ENCODE results near the gene ARPP19. TPM values are rescaled to one million over a fixed set of nuclear protein-coding genes. Genes with fewer than 3 reads are reported as not detected.
"Not testable (repeated sequence)": the region's sequence is repeated elsewhere in the genome, so short reads cannot be mapped to it uniquely, and the experiment has no call there.

The ARPP19 gene
- polyA plus RNA-seq, 1 of the 3 experiments (the other 2 are of a cell fraction): 29.0 TPM

- DNase-seq: no peak
- Histone ChIP-seq H3K9ac (no peak overlapping the region), H3K4me1 (ENCODE audit: control insufficient read depth in 1 of 2, insufficient read depth in 2 of 2, low read depth in 1 of 2, low read length in 1 of 2) (no peaks in the 10 kb centered on the region), H4K20me1 (ENCODE audit: insufficient read depth) (no peaks in the 10 kb centered on the region), H2AFZ (ENCODE audit: low read depth) (no peak overlapping the region), H3K79me2 (ENCODE audit: insufficient read depth) (no peaks in the 10 kb centered on the region), H3K27ac (ENCODE audit: low read depth in 2 of 2, low read length in 1 of 2) (no peak overlapping the region), H3F3A (replicated peaks; ENCODE audit: insufficient read depth) (peaks cover 6% of the 10 kb centered on the region), H3K27me3 (ENCODE audit: insufficient read depth) (no peaks in the 10 kb centered on the region), H3K9me2 (no peaks in the 10 kb centered on the region), H3K36me3 (replicated peaks in 1 of 2; ENCODE audit: control insufficient read depth in 1 of 2, insufficient read depth in 2 of 2, low read length in 1 of 2) (peaks cover 17 to 30% of the 10 kb centered on the region in 2 experiments), H3K4me3 (ENCODE audit: low read depth in 2 of 2, low read length in 1 of 2) (no peak overlapping the region), H3K9me3 (no peaks in the 10 kb centered on the region), H3K4me2 (no peak overlapping the region)
- 87% methylated on average over 8 of the region's 8 CpGs for WGBS (ENCODE audit: low lambda C conversion rate)
- CTCF ChIA-PET: no interaction called here
- POLR2A ChIA-PET: no interaction called here
- TF ChIP-seq TEAD4 (IDR thresholded peaks at IDR 0.05; ENCODE audit: borderline replicate concordance, insufficient read depth): no peak
- no peak for TF ChIP-seq POLR2AphosphoS5 (IDR thresholded peaks at IDR 0.05; ENCODE audit: low read depth, low read length)
- TF ChIP-seq GABPA (IDR thresholded peaks at IDR 0.05; ENCODE audit: low read depth): no peak
- no peak for TF ChIP-seq FOXM1 (IDR thresholded peaks at IDR 0.05; ENCODE audit: low read depth)
- TF ChIP-seq NFIC (IDR thresholded peaks at IDR 0.05; ENCODE audit: borderline replicate concordance): no peak
Measured at GRCh38 chr15:52579852-52580251, 11.0 kb upstream of the ARPP19 start.

GRCh38 chr15:52576692-52577091 is 7.9 kb upstream of the ARPP19 start:
- Histone ChIP-seq H3K27me3 (ENCODE audit: insufficient read depth) (no peaks in the 10 kb centered on the region), H3K9ac (no peak overlapping the region), H3K9me3 (no peaks in the 10 kb centered on the region), H3K9me2 (no peaks in the 10 kb centered on the region), H2AFZ (ENCODE audit: low read depth) (no peak overlapping the region), H3F3A (replicated peaks; ENCODE audit: insufficient read depth) (peaks cover 6% of the 10 kb centered on the region), H3K36me3 (replicated peaks in 1 of 2; ENCODE audit: control insufficient read depth in 1 of 2, insufficient read depth in 2 of 2, low read length in 1 of 2) (peaks cover 5 to 7% of the 10 kb centered on the region in 2 experiments), H3K4me3 (ENCODE audit: low read depth in 2 of 2, low read length in 1 of 2) (no peak overlapping the region), H3K4me1 (ENCODE audit: control insufficient read depth in 1 of 2, insufficient read depth in 2 of 2, low read depth in 1 of 2, low read length in 1 of 2) (no peaks in the 10 kb centered on the region), H4K20me1 (ENCODE audit: insufficient read depth) (no peaks in the 10 kb centered on the region), H3K4me2 (no peak overlapping the region), H3K27ac (ENCODE audit: low read depth in 2 of 2, low read length in 1 of 2) (no peak overlapping the region), H3K79me2 (ENCODE audit: insufficient read depth) (no peaks in the 10 kb centered on the region)
- ChIA-PET POLR2A (no interaction called here), CTCF (no interaction called here)
- TF ChIP-seq JUND (IDR thresholded peaks at IDR 0.05): no peak
- TF ChIP-seq MAX (IDR thresholded peaks at IDR 0.05; ENCODE audit: low read depth): no peak
- TF ChIP-seq GABPA (IDR thresholded peaks at IDR 0.05; ENCODE audit: low read depth): no peak
- TF ChIP-seq MXI1 (IDR thresholded peaks at IDR 0.05; ENCODE audit: low read depth, low read length): no peak
- TF ChIP-seq TCF12 (IDR thresholded peaks at IDR 0.05): no peak
- no peak for TF ChIP-seq USF1 (IDR thresholded peaks at IDR 0.05; ENCODE audit: borderline replicate concordance, low read depth)
- TF ChIP-seq RFX5 (IDR thresholded peaks at IDR 0.05; ENCODE audit: low read length): no peak
- no peak for TF ChIP-seq PBX3 (IDR thresholded peaks at IDR 0.05)
- TF ChIP-seq TAF1 (IDR thresholded peaks at IDR 0.05; ENCODE audit: borderline replicate concordance, low read depth, low read length): no peak
- no peak for TF ChIP-seq MEF2A (IDR thresholded peaks at IDR 0.05; ENCODE audit: borderline replicate concordance, low read depth)
- no peak for TF ChIP-seq FOXM1 (IDR thresholded peaks at IDR 0.05; ENCODE audit: low read depth)
- no peak for TF ChIP-seq YY1 (IDR thresholded peaks at IDR 0.05; ENCODE audit: low read depth)
- TF ChIP-seq REST (IDR thresholded peaks at IDR 0.05; ENCODE audit: low read depth, low read length): no peak
- no peak for TF ChIP-seq GATA2 (CRISPR knock-in tag; IDR thresholded peaks at IDR 0.05)
- no peak for TF ChIP-seq TEAD4 (IDR thresholded peaks at IDR 0.05; ENCODE audit: borderline replicate concordance, insufficient read depth)
- TF ChIP-seq NFIC (IDR thresholded peaks at IDR 0.05; ENCODE audit: borderline replicate concordance): no peak
- WGBS (ENCODE audit: low lambda C conversion rate): 88% methylated on average over 2 of the region's 2 CpGs
- no peak for DNase-seq

- DNase-seq; H3K27me3 ChIP-seq (ENCODE audit: insufficient read depth); H2AFZ ChIP-seq (ENCODE audit: low read depth); H3K4me2 ChIP-seq; H3K27ac ChIP-seq (ENCODE audit: low read depth in 2 of 2, low read length in 1 of 2); H3K4me3 ChIP-seq (ENCODE audit: low read depth in 2 of 2, low read length in 1 of 2); H3K79me2 ChIP-seq (ENCODE audit: insufficient read depth); CTCF ChIA-PET; H3K9ac ChIP-seq; H3K4me1 ChIP-seq (ENCODE audit: control insufficient read depth in 1 of 2, insufficient read depth in 2 of 2, low read depth in 1 of 2, low read length in 1 of 2); H3K9me2 ChIP-seq; H3K9me3 ChIP-seq; H3K36me3 ChIP-seq (replicated peaks in 1 of 2; ENCODE audit: control insufficient read depth in 1 of 2, insufficient read depth in 2 of 2, low read length in 1 of 2); H4K20me1 ChIP-seq (ENCODE audit: insufficient read depth); H3F3A ChIP-seq (replicated peaks; ENCODE audit: insufficient read depth): not testable (repeated sequence)
- WGBS (ENCODE audit: low lambda C conversion rate): 82% methylated on average over 7 of the region's 7 CpGs
- POLR2A ChIA-PET: interaction anchor here (0.6 kb wide), 2 partner anchors 85 to 113 kb away, joined by 3 read pairs; no protein-coding TSS in a partner anchor
Measured at GRCh38 chr15:52575573-52575972, 6.7 kb upstream of the ARPP19 start.
